WTC11 (cell line): ENCODE measurements around the gene RPL21. TPM values are rescaled to one million over a fixed set of nuclear protein-coding genes. Genes with fewer than 3 reads are reported as not detected.

ENCODE experiments used
- ELF4 ChIP-seq: sonication (generic); formaldehyde crosslinking; IDR thresholded peaks from 2 replicates; pipeline ENCODE4 v1.8.1; 2022; ENCODE audit warnings: low read depth, mild to moderate bottlenecking, moderate library complexity, missing genetic modification reagents
- ESRRA ChIP-seq: sonication (generic); formaldehyde crosslinking; IDR thresholded peaks from 2 replicates; pipeline ENCODE4 v1.8.1; 2022; ENCODE audit warnings: mild to moderate bottlenecking, missing genetic modification reagents, borderline replicate concordance
- FOXJ3 ChIP-seq: sonication (generic); formaldehyde crosslinking; IDR thresholded peaks from 2 replicates; pipeline ENCODE4 v1.9.0; 2021; ENCODE audit warnings: missing genetic modification reagents, mild to moderate bottlenecking, borderline replicate concordance
- FOXP1 ChIP-seq: sonication (generic); formaldehyde crosslinking; IDR thresholded peaks from 2 replicates; pipeline ENCODE4 v1.8.0; 2022; ENCODE audit warnings: missing genetic modification reagents, mild to moderate bottlenecking, moderate library complexity, borderline replicate concordance
- GABPB1 ChIP-seq: sonication (generic); formaldehyde crosslinking; IDR thresholded peaks from 2 replicates; pipeline ENCODE4 v1.8.1; 2023; ENCODE audit warnings: mild to moderate bottlenecking, missing genetic modification reagents
- GTF2I ChIP-seq: fragments of 250-450 bp; sonication (Bioruptor Pico); conservative IDR thresholded peaks from 2 replicates; pipeline ENCODE4 v1.4.0; 2021; ENCODE audit warnings: mild to moderate bottlenecking
- JUN ChIP-seq: sonication (generic); formaldehyde crosslinking; IDR thresholded peaks from 2 replicates; pipeline ENCODE4 v1.8.0; 2023; ENCODE audit warnings: mild to moderate bottlenecking, missing genetic modification reagents
- KAT7 ChIP-seq: sonication (generic); formaldehyde crosslinking; IDR thresholded peaks from 2 replicates; pipeline ENCODE4 v1.8.1; 2023; ENCODE audit warnings: missing genetic modification reagents, mild to moderate bottlenecking, borderline replicate concordance
- MYBL2 ChIP-seq: sonication (generic); formaldehyde crosslinking; IDR thresholded peaks from 2 replicates; pipeline ENCODE4 v1.8.1; 2023; ENCODE audit warnings: mild to moderate bottlenecking, moderate library complexity, missing genetic modification reagents
- NFATC4 ChIP-seq: fragments of 250-450 bp; sonication (Bioruptor Pico); IDR thresholded peaks from 2 replicates; pipeline ENCODE4 v1.9.0; 2021; ENCODE audit warnings: mild to moderate bottlenecking
- SMAD3 ChIP-seq: sonication (generic); formaldehyde crosslinking; IDR thresholded peaks from 2 replicates; pipeline ENCODE4 v1.8.0; 2022; ENCODE audit warnings: missing genetic modification reagents, mild to moderate bottlenecking, borderline replicate concordance
- SP1 ChIP-seq: sonication (generic); formaldehyde crosslinking; conservative IDR thresholded peaks from 2 replicates; pipeline ENCODE4 v1.8.1; 2022; ENCODE audit warnings: missing genetic modification reagents
- TCF7 ChIP-seq: sonication (generic); formaldehyde crosslinking; IDR thresholded peaks from 2 replicates; pipeline ENCODE4 v1.8.0; 2022; ENCODE audit warnings: mild to moderate bottlenecking, low read depth, missing genetic modification reagents, moderate library complexity
- TP53 ChIP-seq: sonication (generic); formaldehyde crosslinking; IDR thresholded peaks from 2 replicates; pipeline ENCODE4 v1.8.1; 2023; ENCODE audit warnings: mild to moderate bottlenecking, missing genetic modification reagents
- ZNF423 ChIP-seq: fragments of 250-450 bp; sonication (Bioruptor Pico); IDR thresholded peaks from 2 replicates; pipeline ENCODE4 v2.1.2; 2022; ENCODE audit warnings: mild to moderate bottlenecking, moderate library complexity
- ZNF425 ChIP-seq: fragments of 250-450 bp; sonication (Bioruptor Pico); conservative IDR thresholded peaks from 2 replicates; pipeline ENCODE4 v1.9.0; 2021; ENCODE audit warnings: mild to moderate bottlenecking
- total RNA-seq: library from RNA; stranded (reverse); gene quantifications from 3 replicates; pipeline ENCODE4 v1.2.3, GENCODE V29; 2021
- TF ChIP-seq, protein P1 (sequence below): sonication (generic); formaldehyde crosslinking; IDR thresholded peaks from 2 replicates; pipeline ENCODE4 v1.8.0; 2022; ENCODE audit warnings: mild to moderate bottlenecking, missing genetic modification reagents
- TF ChIP-seq, protein P2 (sequence below): fragments of 250-450 bp; sonication (Bioruptor Pico); IDR thresholded peaks from 2 replicates; pipeline ENCODE4 v1.9.0; 2021; ENCODE audit warnings: mild to moderate bottlenecking
- TF ChIP-seq, protein P3 (sequence below): sonication (generic); formaldehyde crosslinking; IDR thresholded peaks from 2 replicates; pipeline ENCODE4 v1.8.1; 2023; ENCODE audit warnings: mild to moderate bottlenecking, missing genetic modification reagents
- TF ChIP-seq, protein P4 (sequence below): sonication (generic); formaldehyde crosslinking; IDR thresholded peaks from 2 replicates; pipeline ENCODE4 v1.8.0; 2023; ENCODE audit warnings: missing genetic modification reagents
- TF ChIP-seq, protein P5 (sequence below): sonication (generic); formaldehyde crosslinking; IDR thresholded peaks from 2 replicates; pipeline ENCODE4 v1.8.0; 2022; ENCODE audit warnings: missing genetic modification reagents
- TF ChIP-seq, protein P6 (sequence below): sonication (generic); formaldehyde crosslinking; IDR thresholded peaks from 2 replicates; pipeline ENCODE4 v1.8.0; 2023; ENCODE audit warnings: mild to moderate bottlenecking, missing genetic modification reagents
- TF ChIP-seq, protein P7 (sequence below): sonication (generic); formaldehyde crosslinking; IDR thresholded peaks from 2 replicates; pipeline ENCODE4 v1.8.1; 2023; ENCODE audit warnings: mild to moderate bottlenecking, missing genetic modification reagents, moderate library complexity
- TF ChIP-seq, protein P8 (sequence below): sonication (generic); formaldehyde crosslinking; IDR thresholded peaks from 2 replicates; pipeline ENCODE4 v1.8.0; 2022; ENCODE audit warnings: mild to moderate bottlenecking, missing genetic modification reagents

The RPL21 gene
- total RNA-seq, 1 experiment from 2014 or later, result 1,082 TPM

- TF ChIP-seq, protein P1, sequence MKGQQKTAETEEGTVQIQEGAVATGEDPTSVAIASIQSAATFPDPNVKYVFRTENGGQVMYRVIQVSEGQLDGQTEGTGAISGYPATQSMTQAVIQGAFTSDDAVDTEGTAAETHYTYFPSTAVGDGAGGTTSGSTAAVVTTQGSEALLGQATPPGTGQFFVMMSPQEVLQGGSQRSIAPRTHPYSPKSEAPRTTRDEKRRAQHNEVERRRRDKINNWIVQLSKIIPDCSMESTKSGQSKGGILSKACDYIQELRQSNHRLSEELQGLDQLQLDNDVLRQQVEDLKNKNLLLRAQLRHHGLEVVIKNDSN (CRISPR knock-in tag), result 0 out of 2 replicates have a peak, but pooled peaks have one; percentile 39
- TF ChIP-seq, protein P2, sequence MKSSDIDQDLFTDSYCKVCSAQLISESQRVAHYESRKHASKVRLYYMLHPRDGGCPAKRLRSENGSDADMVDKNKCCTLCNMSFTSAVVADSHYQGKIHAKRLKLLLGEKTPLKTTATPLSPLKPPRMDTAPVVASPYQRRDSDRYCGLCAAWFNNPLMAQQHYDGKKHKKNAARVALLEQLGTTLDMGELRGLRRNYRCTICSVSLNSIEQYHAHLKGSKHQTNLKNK (CRISPR knock-in tag), result no peak
- TF ChIP-seq ZNF425 (CRISPR knock-in tag) (no peak), NFATC4 (CRISPR knock-in tag) (no peak), KAT7 (CRISPR knock-in tag) (no peak), SP1 (CRISPR knock-in tag) (0 out of 2 replicates have a peak, but pooled peaks have one; percentile 30), TCF7 (CRISPR knock-in tag) (no peak), GTF2I (CRISPR knock-in tag) (no peak), FOXP1 (CRISPR knock-in tag) (peak; percentile 77; the same call in 1 of the 2 replicates), ELF4 (no peak), FOXJ3 (no peak), ZNF423 (CRISPR knock-in tag) (peak; percentile 84), TP53 (CRISPR knock-in tag) (no peak), SMAD3 (CRISPR knock-in tag) (peak; percentile 62; the same call in 1 of the 2 replicates), JUN (CRISPR knock-in tag) (no peak), ESRRA (peak; percentile 35; the same call in 1 of the 2 replicates), GABPB1 (CRISPR knock-in tag) (peak; percentile 44), MYBL2 (no peak)
- TF ChIP-seq, protein P3, sequence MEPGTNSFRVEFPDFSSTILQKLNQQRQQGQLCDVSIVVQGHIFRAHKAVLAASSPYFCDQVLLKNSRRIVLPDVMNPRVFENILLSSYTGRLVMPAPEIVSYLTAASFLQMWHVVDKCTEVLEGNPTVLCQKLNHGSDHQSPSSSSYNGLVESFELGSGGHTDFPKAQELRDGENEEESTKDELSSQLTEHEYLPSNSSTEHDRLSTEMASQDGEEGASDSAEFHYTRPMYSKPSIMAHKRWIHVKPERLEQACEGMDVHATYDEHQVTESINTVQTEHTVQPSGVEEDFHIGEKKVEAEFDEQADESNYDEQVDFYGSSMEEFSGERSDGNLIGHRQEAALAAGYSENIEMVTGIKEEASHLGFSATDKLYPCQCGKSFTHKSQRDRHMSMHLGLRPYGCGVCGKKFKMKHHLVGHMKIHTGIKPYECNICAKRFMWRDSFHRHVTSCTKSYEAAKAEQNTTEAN, result no peak; the same call in 1 of the 2 replicates
- TF ChIP-seq, protein P4, sequence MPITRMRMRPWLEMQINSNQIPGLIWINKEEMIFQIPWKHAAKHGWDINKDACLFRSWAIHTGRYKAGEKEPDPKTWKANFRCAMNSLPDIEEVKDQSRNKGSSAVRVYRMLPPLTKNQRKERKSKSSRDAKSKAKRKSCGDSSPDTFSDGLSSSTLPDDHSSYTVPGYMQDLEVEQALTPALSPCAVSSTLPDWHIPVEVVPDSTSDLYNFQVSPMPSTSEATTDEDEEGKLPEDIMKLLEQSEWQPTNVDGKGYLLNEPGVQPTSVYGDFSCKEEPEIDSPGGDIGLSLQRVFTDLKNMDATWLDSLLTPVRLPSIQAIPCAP, result no peak
- TF ChIP-seq, protein P5, sequence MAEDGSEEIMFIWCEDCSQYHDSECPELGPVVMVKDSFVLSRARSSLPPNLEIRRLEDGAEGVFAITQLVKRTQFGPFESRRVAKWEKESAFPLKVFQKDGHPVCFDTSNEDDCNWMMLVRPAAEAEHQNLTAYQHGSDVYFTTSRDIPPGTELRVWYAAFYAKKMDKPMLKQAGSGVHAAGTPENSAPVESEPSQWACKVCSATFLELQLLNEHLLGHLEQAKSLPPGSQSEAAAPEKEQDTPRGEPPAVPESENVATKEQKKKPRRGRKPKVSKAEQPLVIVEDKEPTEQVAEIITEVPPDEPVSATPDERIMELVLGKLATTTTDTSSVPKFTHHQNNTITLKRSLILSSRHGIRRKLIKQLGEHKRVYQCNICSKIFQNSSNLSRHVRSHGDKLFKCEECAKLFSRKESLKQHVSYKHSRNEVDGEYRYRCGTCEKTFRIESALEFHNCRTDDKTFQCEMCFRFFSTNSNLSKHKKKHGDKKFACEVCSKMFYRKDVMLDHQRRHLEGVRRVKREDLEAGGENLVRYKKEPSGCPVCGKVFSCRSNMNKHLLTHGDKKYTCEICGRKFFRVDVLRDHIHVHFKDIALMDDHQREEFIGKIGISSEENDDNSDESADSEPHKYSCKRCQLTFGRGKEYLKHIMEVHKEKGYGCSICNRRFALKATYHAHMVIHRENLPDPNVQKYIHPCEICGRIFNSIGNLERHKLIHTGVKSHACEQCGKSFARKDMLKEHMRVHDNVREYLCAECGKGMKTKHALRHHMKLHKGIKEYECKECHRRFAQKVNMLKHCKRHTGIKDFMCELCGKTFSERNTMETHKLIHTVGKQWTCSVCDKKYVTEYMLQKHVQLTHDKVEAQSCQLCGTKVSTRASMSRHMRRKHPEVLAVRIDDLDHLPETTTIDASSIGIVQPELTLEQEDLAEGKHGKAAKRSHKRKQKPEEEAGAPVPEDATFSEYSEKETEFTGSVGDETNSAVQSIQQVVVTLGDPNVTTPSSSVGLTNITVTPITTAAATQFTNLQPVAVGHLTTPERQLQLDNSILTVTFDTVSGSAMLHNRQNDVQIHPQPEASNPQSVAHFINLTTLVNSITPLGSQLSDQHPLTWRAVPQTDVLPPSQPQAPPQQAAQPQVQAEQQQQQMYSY (CRISPR knock-in tag), result no peak
- TF ChIP-seq, protein P6, sequence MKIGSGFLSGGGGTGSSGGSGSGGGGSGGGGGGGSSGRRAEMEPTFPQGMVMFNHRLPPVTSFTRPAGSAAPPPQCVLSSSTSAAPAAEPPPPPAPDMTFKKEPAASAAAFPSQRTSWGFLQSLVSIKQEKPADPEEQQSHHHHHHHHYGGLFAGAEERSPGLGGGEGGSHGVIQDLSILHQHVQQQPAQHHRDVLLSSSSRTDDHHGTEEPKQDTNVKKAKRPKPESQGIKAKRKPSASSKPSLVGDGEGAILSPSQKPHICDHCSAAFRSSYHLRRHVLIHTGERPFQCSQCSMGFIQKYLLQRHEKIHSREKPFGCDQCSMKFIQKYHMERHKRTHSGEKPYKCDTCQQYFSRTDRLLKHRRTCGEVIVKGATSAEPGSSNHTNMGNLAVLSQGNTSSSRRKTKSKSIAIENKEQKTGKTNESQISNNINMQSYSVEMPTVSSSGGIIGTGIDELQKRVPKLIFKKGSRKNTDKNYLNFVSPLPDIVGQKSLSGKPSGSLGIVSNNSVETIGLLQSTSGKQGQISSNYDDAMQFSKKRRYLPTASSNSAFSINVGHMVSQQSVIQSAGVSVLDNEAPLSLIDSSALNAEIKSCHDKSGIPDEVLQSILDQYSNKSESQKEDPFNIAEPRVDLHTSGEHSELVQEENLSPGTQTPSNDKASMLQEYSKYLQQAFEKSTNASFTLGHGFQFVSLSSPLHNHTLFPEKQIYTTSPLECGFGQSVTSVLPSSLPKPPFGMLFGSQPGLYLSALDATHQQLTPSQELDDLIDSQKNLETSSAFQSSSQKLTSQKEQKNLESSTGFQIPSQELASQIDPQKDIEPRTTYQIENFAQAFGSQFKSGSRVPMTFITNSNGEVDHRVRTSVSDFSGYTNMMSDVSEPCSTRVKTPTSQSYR, result no peak
- TF ChIP-seq, protein P7, sequence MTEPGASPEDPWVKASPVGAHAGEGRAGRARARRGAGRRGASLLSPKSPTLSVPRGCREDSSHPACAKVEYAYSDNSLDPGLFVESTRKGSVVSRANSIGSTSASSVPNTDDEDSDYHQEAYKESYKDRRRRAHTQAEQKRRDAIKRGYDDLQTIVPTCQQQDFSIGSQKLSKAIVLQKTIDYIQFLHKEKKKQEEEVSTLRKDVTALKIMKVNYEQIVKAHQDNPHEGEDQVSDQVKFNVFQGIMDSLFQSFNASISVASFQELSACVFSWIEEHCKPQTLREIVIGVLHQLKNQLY (CRISPR knock-in tag), result no peak
- TF ChIP-seq, protein P8, sequence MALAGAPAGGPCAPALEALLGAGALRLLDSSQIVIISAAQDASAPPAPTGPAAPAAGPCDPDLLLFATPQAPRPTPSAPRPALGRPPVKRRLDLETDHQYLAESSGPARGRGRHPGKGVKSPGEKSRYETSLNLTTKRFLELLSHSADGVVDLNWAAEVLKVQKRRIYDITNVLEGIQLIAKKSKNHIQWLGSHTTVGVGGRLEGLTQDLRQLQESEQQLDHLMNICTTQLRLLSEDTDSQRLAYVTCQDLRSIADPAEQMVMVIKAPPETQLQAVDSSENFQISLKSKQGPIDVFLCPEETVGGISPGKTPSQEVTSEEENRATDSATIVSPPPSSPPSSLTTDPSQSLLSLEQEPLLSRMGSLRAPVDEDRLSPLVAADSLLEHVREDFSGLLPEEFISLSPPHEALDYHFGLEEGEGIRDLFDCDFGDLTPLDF (CRISPR knock-in tag), result no peak
These were observed 19.5 kb downstream of the RPL21 start, which contains the start of gene RASL11A (continued) for GRCh38 chr13:27270594-27271520.
